HT1080 (cell line): ENCODE measurements around the gene MLX. TPM values are rescaled to one million over a fixed set of nuclear protein-coding genes. Genes with fewer than 3 reads are reported as not detected.
A peak's percentile ranks its signal among the peaks of the same experiment; 100 is the strongest.
"Not testable (repeated sequence)": the region's sequence is repeated elsewhere in the genome, so short reads cannot be mapped to it uniquely, and the experiment has no call there.

Experiments
- DNase-seq: peaks from one replicate; pipeline ENCODE4 v3.0.0-alpha.2; 2015; ENCODE audit warnings: low read depth
- total RNA-seq: library from RNA; depleted of rRNA; stranded (reverse); fragments of >200 nt; shearing (Covaris generic); gene quantifications from 2 replicates; pipeline ENCODE4 v1.2.3, GENCODE V29; 2014

Gene MLX
- total RNA-seq, 1 experiment from 2014 or later, result 37.8 TPM

DNA sequence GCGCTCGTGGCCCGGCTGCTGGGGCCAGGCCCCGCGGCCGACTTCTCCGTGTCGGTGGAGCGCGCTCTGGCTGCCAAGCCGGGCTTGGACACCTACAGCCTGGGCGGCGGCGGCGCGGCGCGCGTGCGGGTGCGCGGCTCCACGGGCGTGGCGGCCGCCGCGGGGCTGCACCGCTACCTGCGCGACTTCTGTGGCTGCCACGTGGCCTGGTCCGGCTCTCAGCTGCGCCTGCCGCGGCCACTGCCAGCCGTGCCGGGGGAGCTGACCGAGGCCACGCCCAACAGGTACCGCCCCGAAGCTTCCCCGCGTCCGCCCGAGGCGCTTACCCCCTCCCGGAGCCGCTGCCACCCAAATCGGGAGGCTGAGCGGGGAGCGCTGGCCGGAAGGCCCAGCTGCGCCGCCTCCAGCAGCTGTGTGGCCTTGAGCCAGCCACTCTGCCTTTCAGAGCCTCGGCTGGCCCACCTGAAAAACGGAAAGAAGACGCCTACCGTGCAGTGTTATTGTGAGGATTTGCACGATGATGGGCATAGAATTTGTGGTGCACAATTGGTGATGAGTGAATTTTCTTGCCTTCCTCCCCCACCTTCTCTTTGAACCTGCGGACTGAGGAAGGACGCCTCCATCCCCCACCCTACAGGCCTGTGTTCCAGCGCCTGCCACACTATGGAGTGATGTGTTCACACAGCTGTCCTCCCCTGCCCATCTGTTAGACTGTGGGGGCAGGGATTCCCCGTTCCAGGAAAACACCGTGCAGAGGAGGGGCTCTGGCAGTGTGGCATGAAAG, 30.3 kb upstream of the MLX start:
- DNase-seq, result peak; percentile 81

DNA sequence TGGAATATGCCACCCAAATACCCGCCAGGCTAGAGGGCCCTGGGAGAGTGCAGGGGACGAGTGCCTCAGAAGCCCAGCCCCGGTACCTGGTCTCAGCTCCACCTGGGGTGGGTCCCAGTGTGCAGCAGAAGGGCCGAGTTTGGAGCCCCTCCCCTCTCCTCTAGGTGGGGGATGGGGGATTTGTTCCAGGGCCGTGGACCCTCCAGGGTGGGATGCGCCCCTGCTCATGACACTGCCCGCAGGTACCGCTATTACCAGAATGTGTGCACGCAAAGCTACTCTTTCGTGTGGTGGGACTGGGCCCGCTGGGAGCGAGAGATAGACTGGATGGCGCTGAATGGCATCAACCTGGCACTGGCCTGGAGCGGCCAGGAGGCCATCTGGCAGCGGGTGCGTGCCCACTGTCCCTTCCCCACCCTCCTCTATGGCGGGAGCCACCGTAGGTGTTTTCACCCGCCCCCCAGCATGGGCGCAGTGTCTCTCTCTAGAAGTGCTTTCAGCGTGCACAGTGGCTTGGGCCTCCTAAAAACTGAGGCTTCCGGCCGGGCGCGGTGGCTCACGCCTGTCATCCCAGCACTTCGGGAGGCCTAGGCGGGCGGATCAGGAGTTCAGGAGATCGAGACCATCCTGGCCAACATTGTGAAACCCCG, 29.6 kb upstream of the MLX start:
- no peak for DNase-seq

DNA sequence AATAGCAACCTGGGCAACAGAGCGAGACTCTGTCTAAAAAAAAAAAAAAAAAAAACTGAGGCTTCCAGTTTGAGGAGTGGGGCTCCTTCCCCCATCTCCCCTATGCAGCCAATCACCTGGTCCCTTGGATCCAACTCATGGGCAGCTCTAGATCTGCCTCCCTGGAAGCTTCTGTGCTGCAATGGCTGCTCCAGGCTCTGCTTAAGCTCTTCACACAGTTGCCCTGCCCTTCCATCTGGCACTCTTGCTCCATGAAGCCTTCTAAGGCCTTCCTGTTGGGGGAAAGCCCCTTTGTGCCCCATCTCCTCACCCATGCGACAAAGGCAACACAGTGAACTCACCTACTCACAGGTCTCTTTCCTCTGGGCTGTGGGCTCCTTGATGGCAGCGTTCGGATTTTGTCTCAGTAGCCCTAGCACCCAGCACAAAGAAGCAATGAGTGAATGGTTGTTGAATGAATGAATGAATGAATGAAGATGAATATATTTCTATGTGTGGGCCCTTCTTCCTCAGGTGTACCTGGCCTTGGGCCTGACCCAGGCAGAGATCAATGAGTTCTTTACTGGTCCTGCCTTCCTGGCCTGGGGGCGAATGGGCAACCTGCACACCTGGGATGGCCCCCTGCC, 29.0 kb upstream of the MLX start:
- no peak for DNase-seq

DNA sequence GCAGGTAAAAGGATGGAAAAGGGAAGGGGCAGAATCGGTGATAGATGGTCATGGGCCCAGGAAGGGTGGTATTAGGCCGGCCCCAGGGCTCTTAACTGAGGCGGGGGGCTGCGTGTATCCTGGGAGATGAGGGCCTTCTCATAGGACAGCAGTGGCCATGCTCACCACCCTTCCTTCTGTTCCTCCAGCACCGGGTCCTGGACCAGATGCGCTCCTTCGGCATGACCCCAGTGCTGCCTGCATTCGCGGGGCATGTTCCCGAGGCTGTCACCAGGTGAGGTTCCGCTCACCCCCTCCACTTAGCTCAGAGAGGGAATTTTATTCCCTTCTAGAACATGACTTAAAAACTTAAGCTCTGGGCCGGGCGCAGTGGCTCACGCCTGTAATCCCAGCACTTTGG, 28.4 kb upstream of the MLX start:
- DNase-seq, result no peak

DNA sequence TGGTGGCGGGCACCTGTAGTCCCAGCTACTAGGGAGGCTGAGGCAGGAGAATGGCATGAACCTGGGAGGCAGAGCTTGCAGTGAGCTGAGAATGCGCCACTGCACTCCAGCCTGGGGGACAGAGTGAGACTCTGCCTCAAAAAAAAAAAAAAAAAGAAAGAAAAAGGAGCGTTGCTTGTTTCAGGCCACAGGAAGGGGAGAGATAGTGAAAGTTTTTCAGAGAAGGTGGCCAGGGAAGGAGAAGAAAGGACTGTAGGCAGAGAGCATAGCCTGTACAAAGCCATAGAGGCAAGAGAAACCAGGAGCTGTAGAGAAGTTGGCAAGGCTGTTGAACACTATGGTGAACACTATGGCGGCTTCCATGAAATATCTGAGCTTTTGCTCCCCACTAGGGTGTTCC, 26.3 kb upstream of the MLX start:
- DNase-seq, result not testable (repeated sequence)

DNA sequence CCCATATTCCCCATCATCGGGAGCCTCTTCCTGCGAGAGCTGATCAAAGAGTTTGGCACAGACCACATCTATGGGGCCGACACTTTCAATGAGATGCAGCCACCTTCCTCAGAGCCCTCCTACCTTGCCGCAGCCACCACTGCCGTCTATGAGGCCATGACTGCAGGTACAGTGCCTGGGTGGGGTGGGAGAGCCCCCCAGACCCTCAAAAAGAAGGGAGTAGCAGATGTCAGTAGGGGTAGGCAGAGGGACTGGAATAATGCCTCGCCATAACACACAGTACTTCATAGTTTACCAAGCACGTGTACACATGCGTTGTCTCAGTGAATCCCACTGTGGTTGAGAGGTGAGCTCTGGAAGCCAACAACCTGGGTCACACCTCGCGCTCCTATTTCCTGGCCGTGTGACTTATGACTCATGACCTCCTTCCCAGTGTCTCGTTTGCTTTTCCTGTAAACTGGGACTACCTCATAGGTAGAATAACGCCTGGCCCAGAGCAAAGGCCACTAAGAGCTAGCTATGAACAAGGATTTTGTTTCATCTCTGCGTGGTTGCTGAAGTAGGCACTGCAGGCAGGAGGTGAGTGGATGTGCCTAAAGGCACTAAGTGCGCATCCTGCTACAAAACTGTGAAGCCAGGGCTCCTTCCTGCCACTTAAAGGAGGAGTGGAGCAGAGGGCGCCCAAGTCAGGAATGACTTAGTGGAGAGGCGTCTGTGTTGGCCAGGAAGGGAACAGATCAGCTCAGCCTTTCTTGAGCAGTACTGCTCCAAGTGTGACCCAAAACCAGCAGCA, 25.7 kb upstream of the MLX start:
- peak; percentile 70 for DNase-seq

DNA sequence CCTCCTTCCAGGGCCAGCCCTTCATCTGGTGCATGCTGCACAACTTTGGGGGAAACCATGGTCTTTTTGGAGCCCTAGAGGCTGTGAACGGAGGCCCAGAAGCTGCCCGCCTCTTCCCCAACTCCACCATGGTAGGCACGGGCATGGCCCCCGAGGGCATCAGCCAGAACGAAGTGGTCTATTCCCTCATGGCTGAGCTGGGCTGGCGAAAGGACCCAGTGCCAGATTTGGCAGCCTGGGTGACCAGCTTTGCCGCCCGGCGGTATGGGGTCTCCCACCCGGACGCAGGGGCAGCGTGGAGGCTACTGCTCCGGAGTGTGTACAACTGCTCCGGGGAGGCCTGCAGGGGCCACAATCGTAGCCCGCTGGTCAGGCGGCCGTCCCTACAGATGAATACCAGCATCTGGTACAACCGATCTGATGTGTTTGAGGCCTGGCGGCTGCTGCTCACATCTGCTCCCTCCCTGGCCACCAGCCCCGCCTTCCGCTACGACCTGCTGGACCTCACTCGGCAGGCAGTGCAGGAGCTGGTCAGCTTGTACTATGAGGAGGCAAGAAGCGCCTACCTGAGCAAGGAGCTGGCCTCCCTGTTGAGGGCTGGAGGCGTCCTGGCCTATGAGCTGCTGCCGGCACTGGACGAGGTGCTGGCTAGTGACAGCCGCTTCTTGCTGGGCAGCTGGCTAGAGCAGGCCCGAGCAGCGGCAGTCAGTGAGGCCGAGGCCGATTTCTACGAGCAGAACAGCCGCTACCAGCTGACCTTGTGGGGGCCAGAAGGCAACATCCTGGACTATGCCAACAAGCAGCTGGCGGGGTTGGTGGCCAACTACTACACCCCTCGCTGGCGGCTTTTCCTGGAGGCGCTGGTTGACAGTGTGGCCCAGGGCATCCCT, 23.5 kb upstream of the MLX start:
- DNase-seq, result no peak

DNA sequence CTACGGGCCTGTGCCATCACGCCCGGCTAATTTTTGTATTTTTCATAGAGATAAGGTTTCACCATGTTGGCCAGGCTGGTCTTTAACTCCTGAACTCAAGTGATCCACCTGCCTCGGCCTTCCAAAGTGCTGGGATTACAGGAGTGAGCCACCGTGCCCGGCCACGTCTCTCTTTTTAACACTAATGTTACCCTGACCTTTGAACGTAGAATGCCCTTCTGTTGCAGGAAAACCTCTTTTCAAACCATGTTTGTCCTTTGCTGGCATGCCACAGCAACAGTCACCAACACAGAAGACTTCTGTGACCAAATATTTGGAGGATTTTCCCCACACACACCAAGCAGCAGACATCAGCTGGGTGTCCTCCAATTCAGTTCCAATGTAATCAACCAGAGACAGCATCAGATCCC, 22.0 kb upstream of the MLX start:
- no peak for DNase-seq

DNA sequence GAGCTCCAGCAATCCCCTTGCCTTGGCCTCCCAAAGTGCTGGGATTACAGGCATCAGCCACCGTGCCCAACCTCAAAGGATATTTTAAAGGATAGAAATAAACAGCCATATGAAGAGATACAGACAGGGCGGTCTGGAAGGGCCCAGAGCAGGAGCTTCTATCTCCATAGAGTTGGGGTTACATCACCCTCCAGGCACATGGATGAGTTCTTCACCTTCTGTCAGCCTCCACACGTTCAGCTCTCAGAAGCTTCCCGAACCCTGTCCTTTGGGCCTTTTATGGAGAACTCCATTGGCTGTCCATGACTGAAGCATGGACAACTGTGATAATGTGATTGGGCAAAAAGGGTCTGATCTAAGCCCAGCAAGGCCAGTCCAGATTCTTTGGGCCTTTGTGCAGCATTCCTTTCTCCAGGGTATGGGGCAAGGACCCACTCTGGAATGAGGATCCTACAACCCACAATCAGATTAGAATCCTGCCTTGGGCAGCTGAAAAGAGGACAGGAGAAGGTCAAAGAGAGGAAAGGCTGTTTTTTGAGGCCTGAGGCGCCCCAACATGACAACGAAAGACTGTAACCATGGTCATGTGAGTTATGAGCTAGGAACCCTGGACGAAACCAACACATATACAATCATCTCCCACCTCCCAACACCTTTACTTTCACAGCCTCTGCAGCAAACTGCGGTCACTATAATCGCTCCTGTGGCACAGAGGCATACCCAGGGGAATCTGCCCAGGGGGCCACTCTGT, 21.0 kb upstream of the MLX start:
- DNase-seq, result not testable (repeated sequence)

DNA sequence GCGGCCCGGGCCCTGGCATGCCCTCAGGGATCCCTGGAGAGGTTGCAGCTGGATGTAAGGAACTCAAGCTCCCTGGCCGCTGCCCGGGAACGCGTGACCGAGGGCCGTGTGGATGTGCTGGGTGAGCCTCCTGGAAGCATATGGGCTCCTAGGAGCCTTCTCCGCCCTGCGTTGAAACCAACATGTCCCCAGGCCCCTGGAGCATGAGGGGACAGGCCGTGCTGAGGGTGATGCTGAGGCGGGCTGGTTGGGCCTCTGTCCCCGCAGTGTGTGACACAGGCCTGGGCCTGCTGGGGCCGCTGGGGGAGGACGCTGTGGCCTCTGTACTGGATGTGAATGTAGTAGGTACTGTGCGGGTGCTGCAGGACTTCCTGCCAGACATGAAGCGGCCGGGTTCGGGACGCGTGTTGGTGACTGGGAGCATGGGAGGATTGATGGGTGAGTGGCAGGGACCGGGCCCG, 19.9 kb upstream of the MLX start:
- no peak for DNase-seq

DNA sequence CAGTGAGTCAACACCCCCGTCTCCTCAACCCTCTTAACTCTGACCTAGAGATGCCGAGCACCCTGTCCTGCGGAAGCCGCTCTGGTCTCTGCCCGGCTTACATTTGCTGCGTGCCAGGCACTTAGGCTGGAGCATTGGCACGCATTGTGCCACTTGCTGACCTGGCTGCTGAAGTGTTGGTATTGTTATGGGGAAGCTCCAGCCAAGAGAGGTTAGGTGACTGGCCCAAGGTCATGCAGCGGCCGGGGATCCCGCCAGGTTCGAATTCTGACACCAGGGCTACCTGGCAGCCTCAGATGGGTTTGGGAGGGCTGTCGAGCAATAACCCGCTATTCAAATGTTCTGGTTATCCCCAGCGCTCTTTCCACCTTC, 19.2 kb upstream of the MLX start:
- no peak for DNase-seq

DNA sequence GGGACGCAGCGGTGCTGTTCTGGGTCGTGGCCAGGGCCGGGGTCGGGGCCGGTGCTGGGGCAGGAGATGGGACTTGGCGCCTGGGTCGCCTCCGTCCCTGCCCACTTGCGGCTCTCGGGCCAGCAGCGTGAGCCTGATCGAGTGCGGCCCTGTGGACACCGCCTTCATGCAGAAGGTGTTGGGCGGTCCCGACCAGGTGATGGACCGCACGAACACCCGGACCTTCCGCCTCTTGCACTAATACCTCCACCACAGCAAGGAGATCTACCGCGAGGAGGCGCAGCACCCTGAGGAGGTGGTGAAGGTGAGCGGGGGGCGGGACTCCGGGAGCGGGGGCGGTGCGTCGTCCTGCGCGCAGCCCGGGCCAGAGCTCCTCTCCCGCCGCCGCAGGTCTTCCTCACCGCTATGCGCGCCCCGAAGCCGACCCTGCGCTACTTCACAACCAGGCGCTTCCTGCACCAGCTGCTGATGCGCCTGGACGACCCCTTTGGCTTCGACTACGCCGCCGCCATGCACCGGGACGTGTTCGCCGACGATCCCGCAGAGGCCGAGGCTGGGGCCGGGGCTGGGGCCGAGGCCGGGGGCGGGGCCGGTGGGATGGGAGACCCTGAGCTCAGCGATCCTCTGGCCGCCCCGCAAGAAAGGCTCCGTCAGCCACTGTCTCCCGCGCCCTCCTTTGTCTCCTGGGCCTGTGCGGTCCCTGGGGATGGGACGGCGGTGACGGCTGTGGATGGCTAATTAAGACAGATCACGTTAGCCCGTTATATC, 18.6 kb upstream of the MLX start:
- no peak for DNase-seq

DNA sequence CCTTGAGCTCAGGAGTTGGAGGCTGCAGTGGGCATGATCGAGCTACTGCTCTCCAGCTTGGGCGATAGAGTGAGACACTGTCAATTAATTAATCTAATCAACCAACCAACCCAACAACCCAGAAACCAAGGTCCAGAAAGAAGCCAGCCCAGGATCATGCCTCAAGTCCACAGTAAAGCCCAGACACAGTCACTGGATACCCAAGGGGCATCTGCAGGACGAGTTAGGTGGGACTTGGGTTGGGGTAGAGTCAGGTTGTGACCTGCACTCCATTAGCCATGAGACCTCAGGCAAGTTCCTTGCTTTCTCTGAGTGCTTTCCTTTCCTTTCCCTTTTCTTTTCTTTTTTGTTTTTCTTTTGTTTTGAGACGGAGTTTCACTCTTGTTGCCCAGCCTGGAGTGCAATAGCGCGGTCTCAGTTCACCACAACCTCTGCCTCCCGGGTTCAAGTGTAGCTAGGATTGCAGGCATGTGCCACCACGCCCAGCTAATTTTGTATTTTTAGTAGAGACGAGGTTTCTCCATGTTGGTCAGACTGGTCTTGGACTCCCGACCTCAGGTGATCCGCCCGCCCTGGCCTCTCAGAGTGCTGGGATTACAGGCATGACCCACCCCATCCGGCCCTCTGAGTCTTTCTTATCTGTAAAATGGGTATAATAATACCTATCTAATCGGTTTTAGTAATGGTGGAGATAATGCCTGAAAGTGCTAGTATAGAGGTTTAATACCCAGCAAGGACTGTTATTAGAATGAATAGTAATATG, 17.7 kb upstream of the MLX start:
- DNase-seq, result no peak

DNA sequence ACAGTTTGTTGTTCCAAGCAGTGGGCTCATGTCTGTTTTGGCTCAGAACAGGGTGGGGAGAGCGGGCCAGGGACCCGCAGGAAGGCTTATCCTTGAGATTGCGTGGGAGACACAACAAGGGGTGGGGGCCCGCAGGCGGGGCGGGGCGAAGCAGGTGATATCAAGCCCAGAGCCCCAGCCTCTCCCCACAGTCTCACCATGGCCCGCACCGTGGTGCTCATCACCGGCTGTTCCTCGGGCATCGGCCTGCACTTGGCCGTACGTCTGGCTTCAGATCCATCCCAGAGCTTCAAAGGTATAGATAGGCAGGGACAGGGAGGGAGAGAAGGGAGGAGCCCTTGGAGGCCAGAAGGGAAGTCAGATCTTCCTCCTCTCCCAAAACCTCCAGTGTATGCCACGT, 14.2 kb upstream of the MLX start, which contains the start of gene HSD17B1:
HSD17B1 (plus strand) TSS at position 188 of the 400 bp plus-strand sequence; CDS start at position 199, 11 bp downstream.
- DNase-seq, result not testable (repeated sequence)

DNA sequence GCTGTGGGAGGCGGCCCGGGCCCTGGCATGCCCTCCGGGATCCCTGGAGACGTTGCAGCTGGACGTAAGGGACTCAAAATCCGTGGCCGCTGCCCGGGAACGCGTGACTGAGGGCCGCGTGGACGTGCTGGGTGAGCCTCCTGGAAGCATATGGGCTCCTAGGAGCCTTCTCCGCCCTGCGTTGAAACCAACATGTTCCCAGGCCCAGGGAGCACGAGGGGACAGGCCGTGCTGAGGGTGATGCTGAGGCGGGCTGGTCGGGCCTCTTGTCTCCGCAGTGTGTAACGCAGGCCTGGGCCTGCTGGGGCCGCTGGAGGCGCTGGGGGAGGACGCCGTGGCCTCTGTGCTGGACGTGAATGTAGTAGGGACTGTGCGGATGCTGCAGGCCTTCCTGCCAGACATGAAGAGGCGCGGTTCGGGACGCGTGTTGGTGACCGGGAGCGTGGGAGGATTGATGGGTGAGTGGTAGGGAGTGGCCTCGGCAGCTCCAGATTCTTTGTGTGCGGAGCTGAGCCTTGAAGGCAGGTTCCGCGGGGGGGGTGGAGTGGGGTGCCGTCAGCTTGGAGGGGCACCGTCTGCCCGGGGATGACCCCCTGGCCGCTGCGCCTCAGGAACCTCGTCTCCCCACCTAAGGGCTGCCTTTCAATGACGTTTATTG, 13.6 kb upstream of the MLX start:
- DNase-seq, result no peak

DNA sequence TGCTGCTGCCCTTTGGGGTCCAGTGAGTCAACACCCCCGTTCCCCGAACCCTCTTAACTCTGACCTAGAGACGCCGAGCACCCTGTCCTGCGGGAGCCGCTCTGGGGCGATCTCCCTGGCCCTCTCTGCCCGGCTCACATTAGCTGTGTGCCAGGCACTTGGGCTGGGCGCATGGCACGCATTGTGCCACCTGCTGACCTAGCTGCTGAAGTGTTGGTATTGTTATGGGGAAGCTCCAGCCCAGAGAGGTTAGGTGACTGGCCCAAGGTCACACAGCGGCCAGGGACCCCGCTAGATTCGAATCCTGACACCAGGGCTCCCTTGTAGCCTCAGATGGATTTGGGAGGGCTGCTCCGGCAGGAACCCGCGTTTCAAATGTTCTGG, 13.0 kb upstream of the MLX start:
- DNase-seq, result no peak

DNA sequence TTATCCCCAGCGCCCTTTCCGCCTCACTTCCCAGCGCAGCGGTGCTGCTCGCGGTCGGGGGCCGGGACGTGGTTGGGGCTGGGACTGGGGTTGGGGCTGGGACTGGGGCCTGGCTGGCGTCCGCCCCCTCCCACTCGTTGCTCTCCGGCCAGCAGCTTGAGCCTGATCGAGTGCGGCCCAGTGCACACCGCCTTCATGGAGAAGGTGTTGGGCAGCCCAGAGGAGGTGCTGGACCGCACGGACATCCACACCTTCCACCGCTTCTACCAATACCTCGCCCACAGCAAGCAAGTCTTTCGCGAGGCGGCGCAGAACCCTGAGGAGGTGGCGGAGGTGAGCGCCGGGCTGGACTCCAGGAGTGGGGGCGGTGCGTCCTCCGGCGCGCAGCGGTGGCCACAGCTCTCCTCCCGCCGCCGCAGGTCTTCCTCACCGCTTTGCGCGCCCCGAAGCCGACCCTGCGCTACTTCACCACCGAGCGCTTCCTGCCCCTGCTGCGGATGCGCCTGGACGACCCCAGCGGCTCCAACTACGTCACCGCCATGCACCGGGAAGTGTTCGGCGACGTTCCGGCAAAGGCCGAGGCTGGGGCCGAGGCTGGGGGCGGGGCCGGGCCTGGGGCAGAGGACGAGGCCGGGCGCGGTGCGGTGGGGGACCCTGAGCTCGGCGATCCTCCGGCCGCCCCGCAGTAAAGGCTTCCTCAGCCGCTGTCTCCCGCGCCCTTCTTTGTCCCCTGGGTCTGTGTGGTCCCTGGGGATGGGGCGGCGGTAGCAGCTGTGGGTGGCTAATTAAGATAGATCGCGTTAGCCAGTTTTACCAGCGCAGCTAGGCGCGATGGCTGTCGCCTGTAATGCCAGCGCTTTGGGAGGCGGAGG, 12.4 kb upstream of the MLX start:
- peak; percentile 77 for DNase-seq
